GM19468 (cell line): ENCODE results near the gene CR2.
"Not testable (repeated sequence)": the region's sequence is repeated elsewhere in the genome, so short reads cannot be mapped to it uniquely, and the experiment has no call there.

Source experiments
- ATAC-seq: cut with Tn5 transposase; IDR thresholded peaks from one replicate; pipeline ENCODE4 v1.9.1; 2021; ENCODE audit warnings: mild to moderate bottlenecking, moderate library complexity, moderate number of reproducible peaks; ENCODE audit not compliant: unreplicated experiment; ENCODE audit errors: extremely low read depth

CR2 gene

DNA sequence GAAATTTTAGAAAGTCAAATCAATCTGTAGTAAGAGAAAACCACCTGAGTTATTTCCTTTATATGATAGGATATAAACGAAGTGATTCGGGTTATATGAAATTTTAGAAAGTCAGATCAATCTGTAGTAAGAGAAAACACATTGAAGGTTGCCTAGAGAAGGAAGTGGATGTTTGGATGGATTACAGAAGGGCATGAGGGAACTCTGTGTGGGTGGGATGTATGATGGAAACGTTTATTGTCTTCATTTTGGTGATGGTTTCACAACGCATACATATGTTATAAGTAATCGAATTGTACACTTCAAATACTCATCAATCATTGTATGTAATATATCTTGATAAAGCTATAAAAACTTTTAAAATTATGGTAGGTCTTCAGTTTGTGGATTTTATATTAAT, 46.9 kb downstream of the CR2 start:
- ATAC-seq, result no peak

DNA sequence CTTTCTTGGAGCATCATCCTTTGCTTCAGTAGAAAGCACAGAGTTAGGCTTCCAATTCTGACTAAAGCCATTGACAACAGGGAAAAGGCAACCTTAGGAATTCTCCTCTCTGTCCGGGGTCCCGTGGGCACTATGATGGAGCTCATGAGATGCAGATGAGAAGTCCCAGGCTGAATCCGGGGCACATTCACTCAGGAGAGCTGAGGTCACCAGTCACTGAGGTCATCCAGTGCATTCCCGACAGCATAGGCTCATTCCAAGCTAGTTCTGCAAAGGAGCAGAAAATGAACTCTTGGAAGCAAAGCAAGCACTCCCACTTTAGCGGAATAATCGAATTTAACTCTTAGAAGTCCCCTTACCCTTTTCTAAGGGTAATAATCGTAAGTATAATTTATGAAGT, 48.6 kb downstream of the CR2 start:
- ATAC-seq, result no peak

DNA sequence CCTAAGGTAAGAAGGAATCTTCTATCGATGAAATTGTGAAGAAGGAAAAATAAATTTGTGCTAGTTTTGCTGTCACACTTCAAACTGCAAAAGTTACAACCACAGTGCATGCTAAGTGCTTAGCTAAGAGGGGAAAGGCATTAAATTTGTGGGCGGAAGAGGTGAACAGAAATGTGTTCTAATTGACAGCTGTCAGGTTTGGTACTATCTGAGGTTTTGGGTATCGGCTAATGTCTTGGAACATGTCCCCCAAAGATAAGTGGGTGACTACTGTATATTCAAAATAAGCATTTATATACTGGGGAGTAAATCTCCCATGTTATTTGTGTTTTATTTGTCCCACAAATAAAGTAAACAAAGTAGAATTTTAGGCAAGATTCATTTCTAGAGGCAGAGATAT, 49.8 kb downstream of the CR2 start:
- ATAC-seq, result no peak

DNA sequence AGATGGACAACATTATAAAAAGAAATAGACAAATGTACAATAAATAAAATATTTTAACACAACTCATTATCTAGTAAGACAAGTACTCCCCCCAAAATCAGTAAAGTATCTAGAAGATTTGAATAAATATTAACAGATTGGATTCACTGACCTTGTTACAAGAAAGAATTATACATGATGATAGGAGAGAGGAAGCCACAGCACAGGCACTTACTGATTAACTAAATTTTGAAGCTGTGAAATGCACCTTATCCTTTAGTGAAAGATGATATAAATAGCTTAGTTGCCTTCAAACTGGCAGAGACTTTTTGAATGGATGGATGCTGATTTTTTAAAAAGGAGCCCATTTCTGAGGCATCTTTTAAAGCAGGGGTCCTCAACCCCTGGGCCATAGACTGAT, 50.3 kb downstream of the CR2 start:
- ATAC-seq, result no peak

DNA sequence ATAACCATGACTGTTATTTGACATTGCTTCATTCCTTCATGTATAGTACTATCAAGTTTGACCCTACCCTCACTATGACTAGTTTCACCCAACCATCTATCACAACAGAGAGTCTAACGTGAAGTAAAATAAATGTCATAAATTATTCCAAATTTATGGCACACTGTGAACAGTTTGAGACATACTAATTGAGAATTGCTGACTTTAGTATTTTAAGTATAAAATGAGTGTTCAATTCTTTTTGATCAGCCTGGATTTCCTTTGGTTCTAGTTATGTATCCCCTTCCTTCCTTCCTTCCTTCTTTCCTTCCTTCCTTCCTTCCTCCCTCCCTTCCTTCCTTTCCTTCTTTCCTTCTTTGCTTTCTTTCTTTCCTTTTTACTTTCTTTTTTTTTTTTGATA, 56.3 kb downstream of the CR2 start:
- no peak for ATAC-seq

DNA sequence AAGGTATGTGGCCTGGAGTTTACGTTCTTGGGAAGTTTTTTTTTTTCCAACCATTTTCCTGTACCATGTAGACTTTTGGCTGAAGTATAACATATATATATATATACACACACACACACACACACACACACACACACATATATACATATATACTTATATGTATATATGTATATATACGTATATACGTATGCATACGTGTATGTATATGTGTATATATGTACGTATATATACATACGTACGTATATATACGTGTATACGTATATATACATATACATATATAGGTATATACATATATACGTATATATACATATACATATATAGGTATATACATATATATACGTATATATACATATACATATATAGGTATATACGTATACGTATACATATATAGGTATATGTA, 60.8 kb downstream of the CR2 start:
- ATAC-seq, result no peak

DNA sequence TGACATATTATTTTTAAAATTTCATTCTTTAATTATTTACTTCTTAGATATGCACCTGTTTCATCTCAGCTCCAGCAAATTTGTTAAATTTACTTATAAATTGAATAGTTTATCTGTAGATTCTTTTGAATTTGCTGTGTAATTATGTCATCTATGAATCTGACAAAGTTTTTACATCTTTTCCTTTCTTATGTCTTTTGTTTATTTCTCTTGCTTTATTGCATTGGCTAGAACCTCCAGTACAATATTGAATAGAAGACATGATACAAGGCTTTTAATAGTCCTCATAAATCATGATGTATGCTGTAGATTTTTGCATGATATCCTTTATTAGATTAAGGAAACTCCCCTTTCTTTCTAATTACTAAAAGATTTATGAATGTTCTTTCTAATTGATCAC, 62.6 kb downstream of the CR2 start:
- no peak for ATAC-seq

DNA sequence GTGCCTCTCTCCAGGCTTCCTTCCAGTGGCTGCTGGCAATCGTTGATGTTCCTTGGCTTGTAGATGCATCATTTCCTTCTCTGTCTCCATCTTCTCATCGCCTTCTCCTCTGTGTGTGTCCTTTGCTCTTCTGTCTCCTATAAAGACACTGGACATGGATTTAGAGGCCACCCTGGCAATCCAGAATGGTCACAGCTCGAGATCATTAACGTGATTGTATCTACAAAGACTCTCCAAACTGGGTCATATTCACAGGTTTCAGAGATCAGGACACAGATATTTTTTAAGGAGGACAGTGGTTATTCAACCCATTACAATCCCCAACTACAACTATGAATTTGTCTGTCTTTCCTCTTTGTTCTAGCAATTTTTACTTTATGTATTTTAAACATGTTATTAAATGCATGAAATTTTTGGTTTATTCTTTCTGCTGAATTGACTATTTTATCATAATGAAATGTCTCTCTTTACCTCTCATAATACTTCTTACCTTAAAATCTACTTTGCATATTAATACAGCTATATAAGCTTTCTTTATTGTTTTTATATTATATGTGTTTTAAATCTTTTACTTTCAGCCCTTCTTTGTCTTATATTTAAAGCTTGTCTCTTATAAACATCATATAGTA, 64.6 kb downstream of the CR2 start:
- no peak for ATAC-seq

DNA sequence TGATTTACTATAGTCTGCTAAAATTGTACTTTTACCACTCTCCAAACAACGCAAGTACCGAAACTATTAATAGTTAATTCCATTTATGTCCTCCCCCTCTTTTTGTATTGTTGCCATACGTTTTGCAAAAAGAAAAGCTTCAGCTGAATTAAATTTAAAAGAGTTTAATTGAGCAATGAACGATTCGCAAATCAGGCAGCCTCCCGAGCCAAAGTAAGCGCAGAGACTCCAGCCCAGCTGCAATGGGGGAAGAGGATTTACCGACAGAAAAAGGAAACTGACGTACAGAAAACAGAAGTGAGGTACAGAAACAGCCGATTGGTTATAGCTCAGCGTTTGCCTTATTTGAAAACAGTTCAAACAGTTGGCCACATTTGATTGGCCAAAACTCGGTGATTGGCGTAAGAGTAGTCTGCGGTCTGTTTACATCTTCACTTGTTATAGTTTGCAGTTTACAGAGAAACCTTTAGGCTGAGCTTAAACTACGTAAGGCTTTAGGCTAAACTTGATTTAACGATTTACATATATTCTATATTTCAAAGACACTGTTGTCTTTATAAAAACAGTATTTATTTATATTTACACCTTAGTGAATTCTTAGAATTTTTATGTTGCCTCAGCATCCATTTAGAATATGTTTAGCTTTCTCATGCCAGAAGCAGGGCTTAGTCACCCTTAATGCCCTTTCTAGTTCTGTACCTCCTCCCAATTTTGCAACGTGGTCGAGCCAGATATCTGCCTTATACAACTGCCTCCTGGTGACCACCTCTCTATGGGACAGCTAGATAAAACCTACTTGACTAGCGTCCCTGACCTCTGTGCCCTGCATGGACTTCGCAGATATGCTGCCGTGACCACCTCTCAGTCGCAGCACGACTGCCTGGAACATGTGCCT, 65.6 kb downstream of the CR2 start:
- ATAC-seq, result no peak

DNA sequence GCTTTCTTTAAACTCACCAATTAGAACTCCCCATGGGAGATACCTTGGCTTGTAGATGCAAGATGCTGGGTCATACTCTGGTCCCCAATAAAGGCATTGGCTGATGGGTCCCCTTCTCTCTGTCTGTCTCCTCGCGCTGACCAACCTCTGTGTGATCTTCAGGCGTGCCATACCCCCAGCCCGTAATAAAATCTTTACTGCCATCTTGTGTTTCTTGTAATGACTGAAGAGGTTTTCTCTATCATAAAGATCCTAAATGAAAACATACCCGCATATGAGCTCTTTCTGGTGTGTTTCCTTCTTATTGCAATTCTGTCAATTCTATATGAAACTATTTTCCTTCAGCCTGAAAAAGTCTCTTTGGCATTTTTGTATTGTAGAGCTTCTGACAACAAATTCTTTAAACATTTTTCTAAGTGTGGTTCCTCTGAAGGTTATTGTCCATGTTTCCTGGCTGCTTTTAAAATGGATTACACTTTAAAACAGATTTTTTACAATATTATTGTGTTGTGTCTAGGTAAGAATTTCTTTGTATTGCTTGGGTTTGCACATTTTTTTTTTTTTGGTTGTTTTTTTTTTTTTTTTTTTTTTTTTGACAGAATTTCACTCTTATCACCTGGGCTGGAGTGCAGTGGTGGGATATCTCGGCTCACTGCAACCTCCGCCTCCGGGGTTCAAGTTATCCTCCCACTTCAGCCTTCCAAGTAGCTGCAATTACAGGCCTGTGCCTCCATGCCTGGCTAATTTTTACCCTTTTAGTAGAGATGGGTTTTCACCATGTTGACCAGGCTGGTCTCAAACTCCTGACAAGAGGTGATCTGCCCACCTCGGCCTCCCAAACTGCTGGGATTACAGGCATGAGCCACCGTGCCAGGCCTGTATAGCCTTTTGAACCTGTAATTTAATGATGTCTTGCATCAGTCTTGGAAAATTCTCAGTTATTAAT, 66.5 kb downstream of the CR2 start:
- ATAC-seq, result not testable (repeated sequence)

DNA sequence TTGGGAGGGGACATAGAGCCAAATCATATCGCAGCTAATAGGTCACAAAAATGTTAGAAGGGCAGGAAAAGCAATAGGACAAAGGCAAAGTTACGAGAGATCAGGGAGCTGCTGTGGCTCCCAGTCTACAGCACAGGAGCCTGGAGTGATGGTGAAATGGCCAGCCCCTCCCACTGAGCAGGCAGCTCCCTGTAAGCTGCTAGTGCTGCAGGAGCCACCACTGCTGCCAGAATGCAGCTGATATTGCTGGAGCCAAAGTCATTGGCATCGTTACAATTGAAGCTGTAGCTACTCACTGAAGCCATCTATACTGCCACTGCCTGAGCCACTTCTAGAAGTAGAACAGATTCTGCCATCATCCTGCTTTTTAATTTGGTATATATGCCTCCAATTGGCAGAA, 71.1 kb downstream of the CR2 start:
- not testable (repeated sequence) for ATAC-seq

DNA sequence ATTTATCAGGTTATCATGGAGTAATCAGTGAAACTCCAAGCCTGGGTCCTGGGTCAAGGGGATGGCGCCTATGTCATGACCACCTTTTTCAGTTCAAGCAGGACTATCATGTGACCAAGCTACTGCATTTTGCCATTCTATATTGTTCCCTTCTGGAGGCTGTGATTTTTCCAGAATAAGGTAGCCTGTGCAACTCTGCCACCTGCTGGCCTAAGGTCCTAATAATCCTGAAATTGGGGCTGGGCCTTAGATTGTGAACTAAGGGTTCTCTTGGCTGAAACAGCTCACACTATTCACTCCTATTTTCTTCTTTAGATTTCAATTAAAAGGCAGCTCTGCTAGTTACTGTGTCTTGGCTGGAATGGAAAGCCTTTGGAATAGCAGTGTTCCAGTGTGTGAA, 74.3 kb downstream of the CR2 start:
- ATAC-seq, result not testable (repeated sequence)

DNA sequence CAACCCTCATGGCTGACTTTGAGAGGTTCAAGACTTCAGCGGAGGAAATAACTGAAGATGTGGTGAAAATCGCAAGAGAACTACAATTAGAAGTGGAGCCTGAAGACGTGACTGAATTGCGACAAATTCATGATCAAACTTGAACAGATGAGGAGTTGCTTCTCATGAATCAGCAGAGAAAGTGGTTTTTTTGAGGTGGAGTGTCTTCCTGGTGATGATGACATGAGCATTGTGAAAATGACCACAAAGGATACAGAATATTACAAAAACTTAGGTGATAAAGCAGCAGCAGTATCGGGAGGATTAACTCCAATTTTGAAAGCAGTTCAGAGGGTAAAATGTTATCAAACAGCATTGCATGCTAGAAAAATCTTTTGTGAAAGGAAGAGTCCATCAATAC, 82.1 kb downstream of the CR2 start:
- not testable (repeated sequence) for ATAC-seq
